GM21717 (cell line): Measurements from ENCODE around the gene HECTD3.

Experiments
- ATAC-seq: cut with Tn5 transposase; IDR thresholded peaks from one replicate; pipeline ENCODE4 v1.9.1; 2021; ENCODE audit warnings: mild to moderate bottlenecking, moderate library complexity; ENCODE audit not compliant: unreplicated experiment

HECTD3 gene

GRCh38 chr1:45010855-45011811 lies at the start of gene HECTD3:
Gene HECTD3 (minus strand): TSS chr1:45011324. CDS start chr1:45011257, 67 bp downstream.
- peak; percentile 57 for ATAC-seq

- no peak for ATAC-seq
Measured at GRCh38 chr1:45059829-45060228, 48.7 kb upstream of the HECTD3 start.

- ATAC-seq = no peak
Measured at GRCh38 chr1:45057542-45057941, 46.4 kb upstream of the HECTD3 start.

- ATAC-seq = no peak
Measured at GRCh38 chr1:45051005-45051772, 40.1 kb upstream of the HECTD3 start.

- no peak for ATAC-seq
Measured at GRCh38 chr1:45047032-45047431, 35.9 kb upstream of the HECTD3 start.

GRCh38 chr1:45044916-45045315 lies 33.8 kb upstream of the HECTD3 start:
- no peak for ATAC-seq

- ATAC-seq = no peak
Measured at GRCh38 chr1:45043094-45043493, 32.0 kb upstream of the HECTD3 start.

GRCh38 chr1:45040297-45040696 lies 29.2 kb upstream of the HECTD3 start:
- no peak for ATAC-seq

GRCh38 chr1:45038661-45039364 lies 27.7 kb upstream of the HECTD3 start:
- ATAC-seq = no peak

- no peak for ATAC-seq
Measured at GRCh38 chr1:45038240-45038639, 27.1 kb upstream of the HECTD3 start.

- ATAC-seq = no peak
Measured at GRCh38 chr1:45037456-45037855, 26.3 kb upstream of the HECTD3 start.

- no peak for ATAC-seq
Measured at GRCh38 chr1:45035631-45036301, 24.6 kb upstream of the HECTD3 start.

- ATAC-seq = no peak
Measured at GRCh38 chr1:45033356-45033755, 22.2 kb upstream of the HECTD3 start.

GRCh38 chr1:45032837-45033236 lies 21.7 kb upstream of the HECTD3 start:
- no peak for ATAC-seq

- ATAC-seq = no peak
Measured at GRCh38 chr1:45026446-45026845, 15.3 kb upstream of the HECTD3 start.

GRCh38 chr1:45023663-45024062 lies 12.5 kb upstream of the HECTD3 start:
- no peak for ATAC-seq

- ATAC-seq = peak; percentile 46
Measured at GRCh38 chr1:45018599-45019230, 7.6 kb upstream of the HECTD3 start.

GRCh38 chr1:45016767-45017166 lies 5.6 kb upstream of the HECTD3 start:
- no peak for ATAC-seq

- no peak for ATAC-seq
Measured at GRCh38 chr1:45016090-45016697, 5.1 kb upstream of the HECTD3 start.

- ATAC-seq = no peak
Measured at GRCh38 chr1:45015683-45016082, 4.6 kb upstream of the HECTD3 start.
